VCaP (cell line): ENCODE measurements around the gene TMEM132C.

Experiments
- H3K27ac ChIP-seq: fragments of 450-650 bp; 2 replicates; pipeline ENCODE4 v1.5.1; 2017
- CTCF ChIP-seq: fragments of 450-650 bp; conservative IDR thresholded peaks from 2 replicates; pipeline ENCODE4 v1.5.1; 2017; ENCODE audit warnings: mild to moderate bottlenecking, moderate library complexity

Gene TMEM132C

GRCh38 chr12:128439796-128440195, 172.8 kb downstream of the TMEM132C start:
- no peak overlapping the region for H3K27ac ChIP-seq
- TF ChIP-seq CTCF = no peak

GRCh38 chr12:128442096-128442495, 175.1 kb downstream of the TMEM132C start:
- H3K27ac ChIP-seq = no peak overlapping the region
- no peak for TF ChIP-seq CTCF

- TF ChIP-seq CTCF = no peak
- no peak overlapping the region for H3K27ac ChIP-seq
These were observed 177.6 kb downstream of the TMEM132C start for GRCh38 chr12:128444598-128444997.

GRCh38 chr12:128445415-128446127, 178.6 kb downstream of the TMEM132C start:
- no peak overlapping the region for H3K27ac ChIP-seq
- TF ChIP-seq CTCF = no peak

GRCh38 chr12:128449146-128449894, 182.3 kb downstream of the TMEM132C start:
- no peak for TF ChIP-seq CTCF
- H3K27ac ChIP-seq = no peak overlapping the region

GRCh38 chr12:128450810-128451209, 183.8 kb downstream of the TMEM132C start:
- TF ChIP-seq CTCF = no peak
- H3K27ac ChIP-seq = no peak overlapping the region

GRCh38 chr12:128455851-128456250, 188.9 kb downstream of the TMEM132C start:
- no peak for TF ChIP-seq CTCF
- H3K27ac ChIP-seq = no peak overlapping the region
